HG03457 (cell line): Measurements from ENCODE around the gene CH25H.
"Not testable (repeated sequence)": the region's sequence is repeated elsewhere in the genome, so short reads cannot be mapped to it uniquely, and the experiment has no call there.

Experiments used
- ATAC-seq: cut with Tn5 transposase; IDR thresholded peaks from one replicate; pipeline ENCODE4 v1.9.1; 2021; ENCODE audit warnings: moderate number of reproducible peaks; ENCODE audit not compliant: unreplicated experiment

Gene CH25H

GRCh38 chr10:89202033-89202425 is 5.1 kb downstream of the CH25H start:
- ATAC-seq, result no peak

DNA sequence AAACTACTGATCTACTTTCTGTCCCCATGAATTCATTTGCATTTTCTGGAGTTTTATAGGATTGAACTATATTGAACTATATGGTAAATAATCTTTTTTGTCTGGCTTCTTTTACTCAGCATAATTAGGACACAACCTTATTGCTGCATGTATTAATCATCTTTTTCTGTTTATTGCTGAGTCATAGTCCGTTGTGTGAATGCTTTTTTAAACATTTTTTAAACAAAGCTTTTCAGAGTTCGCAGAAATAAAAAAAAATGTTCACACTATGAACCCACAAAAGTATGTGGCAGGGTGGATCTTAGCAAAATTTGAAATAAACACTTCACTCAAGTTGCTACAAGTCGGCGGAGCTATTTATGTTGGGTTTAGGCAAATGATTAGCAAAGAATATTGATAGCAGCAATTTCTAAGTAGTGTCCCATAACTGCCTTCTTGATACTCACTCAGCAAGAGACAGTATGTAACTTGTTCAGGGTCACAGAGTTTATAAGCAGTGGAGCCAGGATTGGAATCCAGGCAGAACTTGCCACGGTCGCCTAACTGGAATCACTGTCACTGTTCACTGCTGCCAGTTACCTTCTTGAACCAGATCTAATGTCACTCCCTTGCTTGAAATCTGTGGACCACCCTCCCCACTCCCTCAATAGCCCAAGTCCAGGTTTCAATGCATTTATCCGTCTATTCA is 5.6 kb downstream of the CH25H start:
- ATAC-seq, result no peak

DNA sequence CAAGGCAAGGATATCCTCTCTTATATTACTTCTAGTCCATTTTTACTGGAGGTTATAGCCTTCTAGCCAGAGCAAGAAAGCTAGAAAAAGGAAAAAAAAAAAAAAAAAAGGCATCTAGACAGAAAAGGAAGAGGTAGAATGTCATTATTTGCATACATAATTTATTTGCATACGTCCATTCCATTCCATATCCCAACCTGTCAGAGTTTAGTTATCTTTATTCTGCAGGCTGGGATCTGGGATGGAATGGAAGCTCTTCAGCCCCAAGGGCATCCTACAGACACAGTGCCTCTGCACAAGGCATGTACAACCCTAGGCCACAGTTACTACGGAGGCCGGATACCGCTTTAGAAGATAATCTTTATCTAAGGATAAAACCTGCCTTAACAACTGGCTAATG is 9.6 kb downstream of the CH25H start:
- no peak for ATAC-seq

- ATAC-seq, result not testable (repeated sequence)
Measured at GRCh38 chr10:89191301-89191700, 15.8 kb downstream of the CH25H start.

GRCh38 chr10:89189211-89189734 is 17.8 kb downstream of the CH25H start:
- no peak for ATAC-seq

DNA sequence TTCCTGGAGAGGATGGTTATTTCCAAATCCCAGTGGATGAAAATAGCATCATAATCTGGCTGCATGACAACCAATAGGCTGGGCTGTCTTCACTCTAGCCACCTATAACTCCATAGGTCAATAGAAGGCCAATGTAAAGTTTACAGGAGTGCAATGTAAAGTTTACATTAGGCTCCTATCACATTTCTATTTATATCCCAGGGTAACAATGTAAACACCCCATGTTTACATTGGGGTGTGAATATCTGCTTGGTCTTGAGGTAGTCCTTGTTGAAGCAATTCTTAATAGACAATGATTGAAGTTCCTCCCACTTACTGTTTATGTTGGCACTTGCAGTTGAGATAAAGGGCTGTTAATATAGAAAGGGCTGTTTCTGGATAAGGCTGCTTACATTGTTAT is 21.5 kb downstream of the CH25H start:
- no peak for ATAC-seq

GRCh38 chr10:89184638-89185037 is 22.5 kb downstream of the CH25H start:
- ATAC-seq, result no peak

GRCh38 chr10:89183571-89183970 is 23.5 kb downstream of the CH25H start:
- no peak for ATAC-seq

DNA sequence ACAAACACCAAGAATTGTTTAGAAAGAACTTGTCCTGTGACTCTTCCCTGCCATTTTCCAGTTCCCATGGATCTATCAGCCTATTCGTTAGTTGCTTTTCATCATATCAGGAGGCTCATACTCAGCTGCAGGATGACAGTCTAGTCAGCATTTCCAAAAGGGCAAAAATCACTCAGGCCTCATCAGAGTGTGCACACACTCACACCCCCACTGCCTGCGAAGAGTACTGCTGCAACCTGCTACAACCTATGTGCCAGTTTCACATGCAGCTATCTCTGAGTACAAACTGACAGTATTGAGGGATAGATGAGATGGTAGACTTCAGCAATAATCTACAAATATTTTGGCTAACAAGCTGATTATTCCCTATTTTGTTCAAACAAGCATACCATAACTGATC is 24.2 kb downstream of the CH25H start:
- no peak for ATAC-seq

DNA sequence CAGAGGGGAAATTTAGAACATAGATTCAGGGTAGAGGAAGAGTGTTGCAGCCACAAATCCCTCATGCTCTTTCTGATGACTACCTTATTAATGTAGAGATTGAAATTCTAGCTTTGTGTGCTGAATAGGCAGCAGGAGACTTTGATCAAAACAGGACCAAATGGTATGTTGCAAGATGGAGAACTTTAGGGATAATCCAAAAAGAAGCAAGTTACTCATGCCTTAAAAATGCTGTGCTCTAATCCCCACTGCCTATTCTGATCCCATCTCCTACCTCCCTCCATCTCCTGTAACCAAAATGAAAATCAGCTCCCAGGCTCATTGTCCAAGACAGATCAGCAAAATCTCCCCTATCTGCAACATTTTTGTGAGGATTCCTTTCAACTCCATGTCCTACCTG is 31.3 kb downstream of the CH25H start:
- no peak for ATAC-seq

DNA sequence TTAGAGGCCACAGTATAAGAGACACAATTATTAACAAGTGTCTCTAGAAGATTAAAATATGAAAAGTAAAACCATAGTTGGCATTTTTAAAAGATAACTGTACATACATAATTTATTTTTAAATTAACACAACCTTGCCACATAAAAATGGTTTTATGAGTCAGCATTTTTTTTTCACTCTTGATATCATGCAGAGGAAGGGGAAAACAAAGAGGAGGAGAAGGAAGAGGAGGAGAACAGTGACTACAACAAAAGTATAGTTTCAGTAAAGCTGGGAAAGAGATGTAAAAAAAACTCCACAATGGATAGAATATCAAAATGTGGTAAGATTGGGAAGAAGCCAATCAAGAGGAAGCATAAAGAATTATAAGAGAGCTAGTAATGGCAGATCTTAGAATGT is 34.0 kb downstream of the CH25H start:
- ATAC-seq, result no peak

DNA sequence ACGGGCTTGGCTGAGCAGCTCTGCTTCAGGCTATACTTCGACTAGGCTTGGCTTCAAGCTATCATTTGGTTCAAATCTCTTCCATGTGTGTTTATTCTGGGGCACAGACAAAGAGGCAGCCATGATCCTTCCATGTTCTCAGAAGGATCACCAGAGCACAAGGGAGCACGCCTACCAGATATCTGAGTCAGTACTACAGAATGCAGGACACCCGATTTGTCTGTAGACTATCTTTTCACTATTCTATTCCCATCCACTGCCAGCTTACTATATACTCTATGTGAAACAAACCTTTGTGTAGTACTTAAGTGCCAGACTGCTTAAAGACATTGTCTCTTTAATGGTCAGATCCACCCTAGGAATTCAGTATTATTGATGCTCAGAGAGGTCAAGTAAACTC is 35.1 kb downstream of the CH25H start:
- no peak for ATAC-seq

GRCh38 chr10:89171263-89171872 is 35.7 kb downstream of the CH25H start:
- no peak for ATAC-seq

DNA sequence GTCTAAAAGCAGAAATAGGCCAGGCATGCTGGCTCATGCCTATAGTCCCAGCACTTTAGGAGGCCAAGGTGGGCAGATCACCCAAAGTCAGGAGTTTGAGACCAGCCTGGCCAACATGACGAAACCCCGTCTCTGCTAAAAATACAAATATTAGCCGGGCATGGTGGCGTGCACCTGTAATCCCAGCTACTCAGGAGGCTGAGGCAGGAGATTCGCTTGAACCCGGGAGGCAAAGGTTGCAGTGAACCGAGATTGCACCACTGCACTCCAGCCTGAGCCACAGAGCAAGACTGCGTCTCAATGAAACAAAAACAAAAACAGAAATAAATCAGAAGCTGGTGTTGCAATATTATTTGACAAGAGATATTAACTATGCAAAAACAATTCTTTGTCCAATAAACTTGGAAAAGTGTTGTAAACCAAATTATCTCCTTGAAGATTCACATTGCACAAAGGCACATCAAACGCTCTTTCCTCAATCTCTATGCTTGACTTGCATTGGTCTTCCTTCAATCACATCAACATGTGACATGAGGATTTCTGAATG is 38.7 kb downstream of the CH25H start:
- ATAC-seq, result not testable (repeated sequence)

DNA sequence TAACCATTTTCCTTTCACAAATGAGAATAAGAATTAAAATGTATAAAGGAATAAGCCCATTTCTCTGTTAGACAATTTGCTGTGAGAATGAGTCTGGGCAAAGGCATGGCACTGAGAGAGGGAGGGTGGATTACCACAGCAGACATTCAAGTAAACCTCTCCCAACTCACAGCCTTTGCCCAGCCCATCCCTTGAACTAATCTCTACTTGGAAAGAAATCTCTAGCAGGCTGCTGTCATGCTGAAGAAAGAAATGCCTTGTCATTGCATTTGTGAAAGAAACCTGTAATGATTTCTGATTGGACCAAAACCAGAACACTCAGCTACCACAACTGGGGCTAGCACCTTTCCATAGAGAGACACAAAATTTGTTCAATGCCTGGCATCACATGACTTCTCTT is 39.2 kb downstream of the CH25H start:
- no peak for ATAC-seq

DNA sequence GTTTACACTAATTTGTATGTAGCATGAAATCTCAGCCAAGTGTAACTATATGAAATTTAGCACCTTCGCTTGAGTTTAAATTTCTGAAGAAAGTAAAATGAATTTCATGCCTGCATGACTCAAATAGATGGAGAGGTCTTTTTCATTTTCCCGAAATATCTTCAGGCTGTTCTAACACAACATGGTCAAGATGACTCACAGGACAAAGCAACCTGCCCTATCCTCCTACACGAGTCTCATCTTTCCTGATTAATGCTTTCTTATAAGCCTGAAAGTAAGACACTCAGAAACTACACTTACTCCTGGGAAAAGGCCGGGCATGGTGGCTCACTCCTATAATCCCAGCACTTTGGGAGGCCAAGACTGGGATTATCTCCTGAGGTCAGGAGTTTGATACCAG is 41.2 kb downstream of the CH25H start:
- no peak for ATAC-seq

DNA sequence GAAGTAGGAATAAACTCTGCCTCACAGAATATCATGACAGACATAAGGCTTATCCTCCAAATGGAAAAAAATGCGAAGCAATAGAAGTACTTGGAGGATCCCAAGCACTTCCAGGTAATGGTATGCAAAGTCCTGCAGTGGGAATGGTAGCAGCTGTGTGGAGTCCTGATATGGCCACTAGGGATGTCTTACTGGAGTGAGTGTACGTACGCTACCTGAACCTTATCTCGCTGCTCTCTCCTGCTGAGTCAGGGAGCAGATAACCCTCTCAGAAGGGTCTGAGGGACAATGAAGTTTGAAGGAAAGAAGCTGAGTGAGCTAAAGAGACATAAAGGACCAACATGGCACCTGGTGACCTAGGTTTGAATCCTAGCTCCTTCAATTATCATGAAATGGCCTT is 42.2 kb downstream of the CH25H start:
- no peak for ATAC-seq

DNA sequence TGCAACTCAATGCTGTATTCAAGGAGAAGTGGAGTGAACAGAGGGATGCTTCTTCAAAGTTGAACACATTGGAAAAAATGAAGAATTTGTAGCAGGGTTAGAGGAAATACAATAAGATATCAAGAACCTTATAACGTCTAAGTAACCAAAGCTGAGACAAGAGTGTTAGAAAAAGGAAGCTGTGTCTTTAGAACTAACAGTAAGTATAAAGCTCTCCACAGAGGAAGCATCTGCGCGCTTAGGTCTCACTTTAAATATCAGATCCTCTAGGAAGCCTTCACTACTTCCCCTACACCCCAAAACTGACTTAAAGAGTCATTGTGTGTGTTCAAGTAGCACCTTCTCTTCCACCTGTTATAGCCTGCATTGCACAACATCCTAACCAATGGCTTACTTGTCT is 43.0 kb downstream of the CH25H start:
- peak; percentile 3 for ATAC-seq

- peak; percentile 96 for ATAC-seq
Measured at GRCh38 chr10:89163265-89163995, 43.7 kb downstream of the CH25H start.

- no peak for ATAC-seq
Measured at GRCh38 chr10:89162596-89162995, 44.5 kb downstream of the CH25H start.

DNA sequence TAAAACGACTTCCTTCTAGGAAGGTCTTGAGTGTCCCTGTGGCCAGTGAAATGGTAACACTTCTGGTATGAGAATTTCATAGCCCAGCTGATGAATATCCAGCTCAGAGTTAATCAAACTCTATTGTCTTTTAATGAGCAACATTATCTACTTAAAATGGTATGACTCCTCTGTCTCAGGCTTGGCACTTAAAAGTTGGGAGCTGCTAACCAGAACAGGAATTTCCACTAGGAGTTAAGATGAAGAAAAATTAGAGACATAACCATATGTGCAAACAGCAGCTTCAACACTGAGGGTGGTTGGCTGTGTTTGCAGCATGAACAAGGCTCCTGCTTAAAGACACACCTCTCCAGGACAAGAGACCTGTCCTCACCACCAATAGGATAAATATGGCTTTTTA is 46.8 kb downstream of the CH25H start:
- no peak for ATAC-seq

DNA sequence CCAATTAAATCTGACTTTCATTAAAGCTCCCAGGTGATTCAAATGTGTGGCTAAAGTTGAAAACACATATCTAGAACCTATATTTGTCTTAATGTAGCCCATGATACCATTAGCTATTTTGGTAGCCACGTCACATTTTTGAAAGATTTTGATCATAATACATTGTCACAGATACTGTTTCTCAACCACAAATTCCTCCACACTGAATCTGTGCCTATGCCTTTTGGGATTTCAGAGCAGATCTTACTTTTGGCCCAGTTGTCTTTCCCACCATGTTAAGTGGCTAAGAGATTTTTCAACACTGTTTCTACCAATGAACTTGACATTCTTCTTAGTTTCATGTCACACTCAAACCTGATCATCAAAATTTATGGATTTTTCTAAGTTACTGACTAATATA is 47.4 kb downstream of the CH25H start:
- no peak for ATAC-seq
